ENCODE measurements around the gene LRRK1. TPM values are rescaled to one million over a fixed set of nuclear protein-coding genes. Genes with fewer than 3 reads are reported as not detected.

Gene LRRK1
- polyA plus RNA-seq, 1 donor (not counting 4 experiments of a cell fraction or from before 2014, with no cell fraction given): 6.2 TPM

DNA sequence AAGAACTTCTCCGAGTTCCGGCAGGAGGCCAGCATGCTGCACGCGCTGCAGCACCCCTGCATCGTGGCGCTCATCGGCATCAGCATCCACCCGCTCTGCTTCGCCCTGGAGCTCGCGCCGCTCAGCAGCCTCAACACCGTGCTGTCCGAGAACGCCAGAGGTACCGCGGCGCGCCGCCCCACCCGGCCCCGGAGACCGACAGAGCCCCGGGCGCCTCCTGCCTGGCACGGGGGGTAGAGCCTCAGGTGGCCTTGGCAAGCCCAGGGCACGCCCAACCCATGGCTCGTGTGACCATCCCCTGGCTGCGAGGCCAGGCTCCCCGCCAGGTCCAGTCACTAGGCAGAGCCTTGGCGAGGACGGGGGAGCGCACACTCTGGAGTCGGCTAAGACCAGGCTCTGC lies 134.1 kb downstream of the LRRK1 start:
- H3K9me3 ChIP-seq (ENCODE audit: control insufficient read depth, low read depth, low read length): no peaks in the 10 kb centered on the region
- H3K9ac ChIP-seq (ENCODE audit: control insufficient read depth, extremely low read depth, insufficient read depth, low read length): no peak overlapping the region
- TF ChIP-seq CTCF (optimal IDR thresholded peaks at IDR 0.05 in 1 of 3, IDR thresholded peaks at IDR 0.05 in 1 of 3, conservative IDR thresholded peaks at IDR 0.05 in 1 of 3; ENCODE audit: extremely low read depth in 1 of 3, insufficient read depth in 2 of 3, low read length in 3 of 3): no peak
- no peak for TF ChIP-seq EZH2 (IDR thresholded peaks at IDR 0.05; ENCODE audit: low read length)
- H3K27me3 ChIP-seq (ENCODE audit: control insufficient read depth, extremely low read depth, insufficient read depth, low read length): no peaks in the 10 kb centered on the region
- DNase-seq (ENCODE audit: low read depth, low spot score): no peak
- H3K79me2 ChIP-seq (ENCODE audit: control insufficient read depth, insufficient read depth, low read length): no peaks in the 10 kb centered on the region
- no peak for FAIRE-seq
- H2AFZ ChIP-seq (ENCODE audit: control insufficient read depth, low read length): no peak overlapping the region
- H3K4me3 ChIP-seq (ENCODE audit: control insufficient read depth in 2 of 3, extremely low read depth in 1 of 3, insufficient read depth in 2 of 3, low read depth in 1 of 3, low read length in 3 of 3): no peak overlapping the region
- dilution Hi-C loops (cut with MboI; ENCODE audit: extremely low pct_ligation_motif_present, low sequenced_read_pairs): no loop called here
- H4K20me1 ChIP-seq (ENCODE audit: control insufficient read depth, extremely low read depth, insufficient read depth, low read length): no peaks in the 10 kb centered on the region
- H3K4me2 ChIP-seq (ENCODE audit: control insufficient read depth, extremely low read depth, insufficient read depth, low read depth, low read length): no peak overlapping the region
- H3K36me3 ChIP-seq (ENCODE audit: control insufficient read depth in 2 of 2, extremely low read depth in 1 of 2, insufficient read depth in 2 of 2, low read length in 2 of 2): peaks cover 9 to 17% of the 10 kb centered on the region in 2 experiments
- H3K9me1 ChIP-seq (ENCODE audit: control insufficient read depth, extremely low read depth, insufficient read depth, low read length): no peaks in the 10 kb centered on the region
- H3K27ac ChIP-seq (ENCODE audit: control insufficient read depth, insufficient read depth, low read length): no peak overlapping the region
- H3K4me1 ChIP-seq (ENCODE audit: control insufficient read depth, extremely low read depth, insufficient read depth, low read length): no peaks in the 10 kb centered on the region

GRCh38 chr15:101054116-101054515 lies 135.0 kb downstream of the LRRK1 start:
- no peak for DNase-seq (ENCODE audit: low read depth, low spot score)
- no peaks in the 10 kb centered on the region for H3K27me3 ChIP-seq (ENCODE audit: control insufficient read depth, extremely low read depth, insufficient read depth, low read length)
- no peaks in the 10 kb centered on the region for H3K79me2 ChIP-seq (ENCODE audit: control insufficient read depth, insufficient read depth, low read length)
- H3K4me2 ChIP-seq (ENCODE audit: control insufficient read depth, extremely low read depth, insufficient read depth, low read depth, low read length): no peak overlapping the region
- H3K9ac ChIP-seq (ENCODE audit: control insufficient read depth, extremely low read depth, insufficient read depth, low read length): no peak overlapping the region
- no peak overlapping the region for H3K4me3 ChIP-seq (ENCODE audit: control insufficient read depth in 2 of 3, extremely low read depth in 1 of 3, insufficient read depth in 2 of 3, low read depth in 1 of 3, low read length in 3 of 3)
- no peak overlapping the region for H2AFZ ChIP-seq (ENCODE audit: control insufficient read depth, low read length)
- dilution Hi-C loops (cut with MboI; ENCODE audit: extremely low pct_ligation_motif_present, low sequenced_read_pairs): no loop called here
- H3K36me3 ChIP-seq (ENCODE audit: control insufficient read depth in 2 of 2, extremely low read depth in 1 of 2, insufficient read depth in 2 of 2, low read length in 2 of 2): peaks cover 9 to 17% of the 10 kb centered on the region in 2 experiments
- H3K27ac ChIP-seq (ENCODE audit: control insufficient read depth, insufficient read depth, low read length): no peak overlapping the region
- TF ChIP-seq CTCF (optimal IDR thresholded peaks at IDR 0.05 in 1 of 3, IDR thresholded peaks at IDR 0.05 in 1 of 3, conservative IDR thresholded peaks at IDR 0.05 in 1 of 3; ENCODE audit: extremely low read depth in 1 of 3, insufficient read depth in 2 of 3, low read length in 3 of 3) (no peak), EZH2 (IDR thresholded peaks at IDR 0.05; ENCODE audit: low read length) (no peak)
- no peaks in the 10 kb centered on the region for H3K9me1 ChIP-seq (ENCODE audit: control insufficient read depth, extremely low read depth, insufficient read depth, low read length)
- H4K20me1 ChIP-seq (ENCODE audit: control insufficient read depth, extremely low read depth, insufficient read depth, low read length): no peaks in the 10 kb centered on the region
- no peak for FAIRE-seq
- H3K9me3 ChIP-seq (ENCODE audit: control insufficient read depth, low read depth, low read length): no peaks in the 10 kb centered on the region
- H3K4me1 ChIP-seq (ENCODE audit: control insufficient read depth, extremely low read depth, insufficient read depth, low read length): no peaks in the 10 kb centered on the region
